HK-2 (cell line): ENCODE measurements around the gene POLD4.

Experiments
- DNase-seq: peaks from one replicate; pipeline ENCODE4 v3.0.0-alpha.2; 2018; ENCODE audit not compliant: unreplicated experiment

Gene POLD4

GRCh38 chr11:67389477-67389876, 36.1 kb upstream of the POLD4 start:
- DNase-seq: no peak

GRCh38 chr11:67387518-67387917, 34.2 kb upstream of the POLD4 start:
- DNase-seq: no peak

- DNase-seq: no peak
Observed at GRCh38 chr11:67387069-67387468, 33.7 kb upstream of the POLD4 start.

- no peak for DNase-seq
Observed at GRCh38 chr11:67384851-67385366, 31.6 kb upstream of the POLD4 start.

- DNase-seq: peak; percentile 72
Observed at GRCh38 chr11:67382276-67383136, 29.2 kb upstream of the POLD4 start.

- no peak for DNase-seq
Observed at GRCh38 chr11:67381244-67381972, 28.1 kb upstream of the POLD4 start.

GRCh38 chr11:67379061-67380058, 26.0 kb upstream of the POLD4 start:
- no peak for DNase-seq

GRCh38 chr11:67378544-67378943, 25.2 kb upstream of the POLD4 start:
- no peak for DNase-seq

- no peak for DNase-seq
Observed at GRCh38 chr11:67376873-67377808, 23.8 kb upstream of the POLD4 start.

GRCh38 chr11:67376063-67376820, 22.9 kb upstream of the POLD4 start:
- no peak for DNase-seq

GRCh38 chr11:67375320-67376055, 22.1 kb upstream of the POLD4 start:
- DNase-seq: peak; percentile 53

- DNase-seq: peak; percentile 78
Observed at GRCh38 chr11:67374571-67375281, 21.4 kb upstream of the POLD4 start.

GRCh38 chr11:67373648-67374570, 20.6 kb upstream of the POLD4 start:
- DNase-seq: peak; percentile 95

GRCh38 chr11:67372993-67373647, 19.8 kb upstream of the POLD4 start, which contains the start of gene CLCF1:
Gene CLCF1, minus strand, starts transcription at chr11:67373598. Its CDS starts 59 bp downstream, at chr11:67373539.
- no peak for DNase-seq

- DNase-seq: no peak
Observed at GRCh38 chr11:67372321-67372992, 19.1 kb upstream of the POLD4 start.

- no peak for DNase-seq
Observed at GRCh38 chr11:67371911-67372320, 18.6 kb upstream of the POLD4 start.
